ENCODE results near the gene RARA. TPM values are rescaled to one million over a fixed set of nuclear protein-coding genes. Genes with fewer than 3 reads are reported as not detected.
A peak's percentile ranks its signal among the peaks of the same experiment; 100 is the strongest.

Gene RARA
- total RNA-seq, 1 experiment from 2014 or later, result 35.1 TPM

DNA sequence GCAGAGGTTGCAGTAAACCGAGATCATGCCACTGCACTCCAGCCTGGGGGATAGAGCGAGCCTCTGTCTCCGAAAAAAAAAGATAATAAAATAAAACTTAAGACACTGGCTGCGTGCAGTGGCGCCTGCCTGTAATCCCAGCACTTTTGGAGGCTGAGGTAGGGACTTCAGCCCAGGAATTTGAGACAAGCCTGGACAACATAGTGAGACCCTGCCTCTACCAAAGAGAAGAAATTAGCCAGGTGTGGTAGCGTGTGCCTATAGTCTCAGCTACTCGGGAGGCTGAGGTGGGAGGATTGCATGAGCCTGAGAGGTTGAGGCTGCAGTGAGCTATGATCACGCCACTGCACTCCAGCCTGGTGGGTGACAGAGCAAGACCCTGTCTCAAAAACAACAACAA, 26.6 kb downstream of the RARA start:
- Histone ChIP-seq H3K4me2 (ENCODE audit: low read length) (peak overlapping the region; percentile 67; the same call in 1 of the 2 replicates), H4K20me1 (ENCODE audit: insufficient read depth) (no peaks in the 10 kb centered on the region), H3K36me3 (ENCODE audit: control insufficient read depth in 1 of 2, insufficient read depth in 2 of 2, low read length in 2 of 2) (peaks cover 0 to 14% of the 10 kb centered on the region in 2 experiments; a peak in 2 of 4 replicates), H3K9me2 (ENCODE audit: insufficient read depth) (no peaks in the 10 kb centered on the region), H3K27me3 (ENCODE audit: insufficient read depth, low read length) (no peaks in the 10 kb centered on the region), H3K4me1 (ENCODE audit: control insufficient read depth in 1 of 2, insufficient read depth in 2 of 2, low read length in 2 of 2) (peaks cover 33 to 36% of the 10 kb centered on the region in 2 experiments), H3K9ac (ENCODE audit: low read length) (no peak overlapping the region), H3K4me3 (replicated peaks in 1 of 2; ENCODE audit: low read depth in 1 of 2, low read length in 2 of 2) (no peak overlapping the region), H2AFZ (ENCODE audit: low read depth, low read length, poor library complexity, severe bottlenecking) (no peak overlapping the region), H3K79me2 (ENCODE audit: insufficient read depth, low read length) (peaks cover 70% of the 10 kb centered on the region), H3K9me3 (ENCODE audit: control insufficient read depth in 1 of 2, insufficient read depth in 1 of 2, low read depth in 1 of 2, low read length in 2 of 2) (no peaks in the 10 kb centered on the region), H3K27ac (ENCODE audit: low read depth, low read length) (no peak overlapping the region)
- ChIA-PET CTCF (no interaction called here), RAD21 (ENCODE audit: low non-redundant PET in 1 of 2, low total read pairs in 2 of 2, uncharacterized antibody in 2 of 2, unreplicated experiment in 2 of 2) (no interaction called here), POLR2A (no interaction called here)
- DNase-seq (ENCODE audit: low read depth, low spot score) (no peak), ATAC-seq (peak; percentile 11; the same call in 1 of the 2 replicates)
- intact Hi-C loops (cut with micrococcal nuclease), result no loop called here
- TF ChIP-seq EGR1 (IDR thresholded peaks at IDR 0.05; ENCODE audit: low read depth), result no peak
- no peak for TF ChIP-seq POLR2A (IDR thresholded peaks at IDR 0.05; ENCODE audit: borderline replicate concordance, extremely low read depth, insufficient read depth, insufficient read length)
- no peak for TF ChIP-seq JUND (IDR thresholded peaks at IDR 0.05)
- no peak for TF ChIP-seq ZNF274 (IDR thresholded peaks at IDR 0.05; ENCODE audit: low read depth, low read length)
- TF ChIP-seq POLR2AphosphoS5 (IDR thresholded peaks at IDR 0.05; ENCODE audit: low read depth, low read length), result no peak
- no peak for TF ChIP-seq REST (IDR thresholded peaks at IDR 0.05; ENCODE audit: low read depth)
- TF ChIP-seq EZH2 (IDR thresholded peaks at IDR 0.05), result no peak
- no peak for TF ChIP-seq CBX3 (IDR thresholded peaks at IDR 0.05; ENCODE audit: low read depth)
- TF ChIP-seq, protein P1, sequence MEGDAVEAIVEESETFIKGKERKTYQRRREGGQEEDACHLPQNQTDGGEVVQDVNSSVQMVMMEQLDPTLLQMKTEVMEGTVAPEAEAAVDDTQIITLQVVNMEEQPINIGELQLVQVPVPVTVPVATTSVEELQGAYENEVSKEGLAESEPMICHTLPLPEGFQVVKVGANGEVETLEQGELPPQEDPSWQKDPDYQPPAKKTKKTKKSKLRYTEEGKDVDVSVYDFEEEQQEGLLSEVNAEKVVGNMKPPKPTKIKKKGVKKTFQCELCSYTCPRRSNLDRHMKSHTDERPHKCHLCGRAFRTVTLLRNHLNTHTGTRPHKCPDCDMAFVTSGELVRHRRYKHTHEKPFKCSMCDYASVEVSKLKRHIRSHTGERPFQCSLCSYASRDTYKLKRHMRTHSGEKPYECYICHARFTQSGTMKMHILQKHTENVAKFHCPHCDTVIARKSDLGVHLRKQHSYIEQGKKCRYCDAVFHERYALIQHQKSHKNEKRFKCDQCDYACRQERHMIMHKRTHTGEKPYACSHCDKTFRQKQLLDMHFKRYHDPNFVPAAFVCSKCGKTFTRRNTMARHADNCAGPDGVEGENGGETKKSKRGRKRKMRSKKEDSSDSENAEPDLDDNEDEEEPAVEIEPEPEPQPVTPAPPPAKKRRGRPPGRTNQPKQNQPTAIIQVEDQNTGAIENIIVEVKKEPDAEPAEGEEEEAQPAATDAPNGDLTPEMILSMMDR (IDR thresholded peaks at IDR 0.05 in 2 of 3, conservative IDR thresholded peaks at IDR 0.05 in 1 of 3; ENCODE audit: borderline replicate concordance in 1 of 3, insufficient read depth in 1 of 3, low read depth in 2 of 3, low read length in 2 of 3), result no peak
- TF ChIP-seq ZFX (IDR thresholded peaks at IDR 0.05), result no peak
- no peak for TF ChIP-seq ELF1 (IDR thresholded peaks at IDR 0.05; ENCODE audit: borderline replicate concordance, low read depth)
- TF ChIP-seq FOSL1 (IDR thresholded peaks at IDR 0.05; ENCODE audit: low read depth), result no peak
- BruUV-seq (replicated peaks), result no TSS peak

Measured in HCT116 (cell line).